PFSK-1 (cell line): ENCODE data around the gene ACAA2.

ENCODE experiments used
- FOXP2 ChIP-seq: optimal IDR thresholded peaks from 2 replicates; pipeline ENCODE3; 2011; ENCODE audit warnings: borderline replicate concordance, control low read depth, inconsistent platforms; ENCODE audit not compliant: insufficient read depth; ENCODE audit errors: extremely low read length, extremely low read depth
- POLR2AphosphoS5 ChIP-seq: IDR thresholded peaks from 2 replicates; pipeline ENCODE4 v1.6.1; 2012; ENCODE audit warnings: low read depth, mild to moderate bottlenecking, control low read depth, low read length, moderate library complexity
- SIN3A ChIP-seq: IDR thresholded peaks from 2 replicates; pipeline ENCODE4 v1.6.1; 2012; ENCODE audit warnings: mild to moderate bottlenecking, low read length, moderate library complexity, borderline replicate concordance; ENCODE audit not compliant: insufficient read depth
- TAF1 ChIP-seq: IDR thresholded peaks from 2 replicates; pipeline ENCODE4 v1.6.1; 2012; ENCODE audit warnings: low read length, control low read depth, borderline replicate concordance; ENCODE audit not compliant: insufficient read depth
- TF ChIP-seq, protein P1 (sequence below), 2 experiments: IDR thresholded peaks; 2 replicates each; pipeline versions ENCODE4 v1.6.1 to v1.8.0; 2011 to 2012; ENCODE audit warnings: low read depth in 2 of 2, low read length in 2 of 2, control low read depth in 1 of 2, inconsistent platforms in 1 of 2, mild to moderate bottlenecking in 1 of 2, moderate library complexity in 1 of 2; ENCODE audit not compliant: insufficient read depth in 1 of 2

Gene ACAA2

DNA sequence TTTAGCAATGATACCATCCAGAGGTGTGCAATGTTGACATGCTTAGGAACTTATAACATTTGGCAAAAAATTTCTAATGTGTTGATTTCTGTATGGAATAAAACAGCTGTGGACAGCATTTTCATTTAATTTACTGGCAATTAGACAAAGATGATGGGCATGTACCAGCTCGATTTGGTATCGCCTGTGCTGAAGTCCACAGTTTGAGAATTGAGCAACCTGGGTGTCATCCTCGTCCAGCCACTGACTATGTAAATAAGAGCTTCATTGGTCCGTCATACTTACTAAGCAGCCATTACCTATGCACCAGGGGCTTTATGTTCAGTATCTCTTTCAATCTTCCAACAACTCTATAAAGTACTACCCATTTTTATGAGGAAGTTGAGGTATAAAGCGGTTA is 24.6 kb upstream of the ACAA2 start:
- TF ChIP-seq POLR2AphosphoS5 (no peak), SIN3A (no peak), FOXP2 (no peak), TAF1 (no peak)
- TF ChIP-seq, protein P1, sequence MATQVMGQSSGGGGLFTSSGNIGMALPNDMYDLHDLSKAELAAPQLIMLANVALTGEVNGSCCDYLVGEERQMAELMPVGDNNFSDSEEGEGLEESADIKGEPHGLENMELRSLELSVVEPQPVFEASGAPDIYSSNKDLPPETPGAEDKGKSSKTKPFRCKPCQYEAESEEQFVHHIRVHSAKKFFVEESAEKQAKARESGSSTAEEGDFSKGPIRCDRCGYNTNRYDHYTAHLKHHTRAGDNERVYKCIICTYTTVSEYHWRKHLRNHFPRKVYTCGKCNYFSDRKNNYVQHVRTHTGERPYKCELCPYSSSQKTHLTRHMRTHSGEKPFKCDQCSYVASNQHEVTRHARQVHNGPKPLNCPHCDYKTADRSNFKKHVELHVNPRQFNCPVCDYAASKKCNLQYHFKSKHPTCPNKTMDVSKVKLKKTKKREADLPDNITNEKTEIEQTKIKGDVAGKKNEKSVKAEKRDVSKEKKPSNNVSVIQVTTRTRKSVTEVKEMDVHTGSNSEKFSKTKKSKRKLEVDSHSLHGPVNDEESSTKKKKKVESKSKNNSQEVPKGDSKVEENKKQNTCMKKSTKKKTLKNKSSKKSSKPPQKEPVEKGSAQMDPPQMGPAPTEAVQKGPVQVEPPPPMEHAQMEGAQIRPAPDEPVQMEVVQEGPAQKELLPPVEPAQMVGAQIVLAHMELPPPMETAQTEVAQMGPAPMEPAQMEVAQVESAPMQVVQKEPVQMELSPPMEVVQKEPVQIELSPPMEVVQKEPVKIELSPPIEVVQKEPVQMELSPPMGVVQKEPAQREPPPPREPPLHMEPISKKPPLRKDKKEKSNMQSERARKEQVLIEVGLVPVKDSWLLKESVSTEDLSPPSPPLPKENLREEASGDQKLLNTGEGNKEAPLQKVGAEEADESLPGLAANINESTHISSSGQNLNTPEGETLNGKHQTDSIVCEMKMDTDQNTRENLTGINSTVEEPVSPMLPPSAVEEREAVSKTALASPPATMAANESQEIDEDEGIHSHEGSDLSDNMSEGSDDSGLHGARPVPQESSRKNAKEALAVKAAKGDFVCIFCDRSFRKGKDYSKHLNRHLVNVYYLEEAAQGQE (IDR thresholded peaks at IDR 0.05; ENCODE audit: insufficient read depth in 1 of 2, low read depth in 2 of 2, low read length in 2 of 2) = no peak

DNA sequence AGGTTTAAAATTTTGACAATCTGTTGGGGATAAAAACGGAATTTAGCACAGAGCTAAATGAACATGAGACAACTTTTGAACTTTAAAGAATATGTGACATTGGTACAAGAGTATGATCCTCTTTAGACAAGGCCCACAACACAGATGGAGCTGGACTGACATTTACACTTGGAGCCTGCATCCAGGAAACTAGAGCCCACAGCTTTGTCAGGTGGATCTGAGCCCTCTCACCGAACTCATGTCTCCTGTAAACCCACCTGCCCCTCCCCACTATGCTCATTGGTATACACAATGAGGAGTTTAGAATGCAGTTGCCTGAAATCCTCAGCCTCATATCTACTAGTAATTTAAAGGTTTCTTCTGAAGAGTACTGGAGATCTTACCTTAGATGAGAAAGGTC is 22.1 kb upstream of the ACAA2 start:
- TF ChIP-seq, protein P1 (IDR thresholded peaks at IDR 0.05; ENCODE audit: insufficient read depth in 1 of 2, low read depth in 2 of 2, low read length in 2 of 2) = no peak
- TF ChIP-seq TAF1 (no peak), SIN3A (no peak), POLR2AphosphoS5 (no peak), FOXP2 (no peak)

DNA sequence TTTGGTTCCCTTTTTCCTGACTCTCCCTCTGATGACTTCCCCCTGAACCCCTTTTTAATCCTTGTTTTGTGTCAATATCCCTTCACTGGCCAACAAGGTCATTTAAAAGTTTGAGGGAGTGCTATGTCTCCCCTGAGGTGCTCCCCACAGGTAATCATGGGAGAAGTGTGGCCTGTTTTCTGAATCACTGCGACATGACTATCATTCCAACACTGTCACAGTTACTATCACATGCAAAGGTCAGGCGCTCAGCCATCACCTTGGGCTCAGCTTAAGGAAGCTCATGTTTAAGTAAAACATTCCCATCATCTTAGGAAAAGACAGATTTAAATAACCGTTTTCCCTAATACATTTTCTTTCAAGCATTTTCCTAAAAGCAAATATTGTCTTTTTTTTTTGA is 20.9 kb upstream of the ACAA2 start:
- TF ChIP-seq POLR2AphosphoS5 = no peak
- no peak for TF ChIP-seq TAF1
- TF ChIP-seq, protein P1 (IDR thresholded peaks at IDR 0.05; ENCODE audit: insufficient read depth in 1 of 2, low read depth in 2 of 2, low read length in 2 of 2) = no peak
- no peak for TF ChIP-seq SIN3A
- TF ChIP-seq FOXP2 = no peak

DNA sequence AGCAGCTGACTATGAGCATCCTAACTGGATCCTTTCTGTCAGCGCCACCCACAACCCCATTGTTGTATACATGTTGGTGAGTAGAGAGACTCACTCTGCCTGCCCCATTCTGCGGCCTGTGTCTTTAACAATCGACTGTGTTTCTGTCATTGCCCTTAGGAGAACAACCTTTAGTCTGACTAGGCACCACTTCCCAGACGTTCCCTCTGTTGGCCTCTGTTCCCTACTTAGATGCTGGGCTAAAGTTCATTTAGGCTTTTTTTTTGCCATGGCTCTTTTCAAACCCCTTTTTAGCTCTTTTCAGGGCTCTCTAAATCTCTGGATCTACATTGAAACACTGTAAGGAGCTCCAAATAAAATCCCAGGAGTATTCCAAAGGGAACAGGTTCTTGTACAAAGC is 20.5 kb upstream of the ACAA2 start:
- TF ChIP-seq FOXP2 (no peak), POLR2AphosphoS5 (no peak), SIN3A (no peak)

DNA sequence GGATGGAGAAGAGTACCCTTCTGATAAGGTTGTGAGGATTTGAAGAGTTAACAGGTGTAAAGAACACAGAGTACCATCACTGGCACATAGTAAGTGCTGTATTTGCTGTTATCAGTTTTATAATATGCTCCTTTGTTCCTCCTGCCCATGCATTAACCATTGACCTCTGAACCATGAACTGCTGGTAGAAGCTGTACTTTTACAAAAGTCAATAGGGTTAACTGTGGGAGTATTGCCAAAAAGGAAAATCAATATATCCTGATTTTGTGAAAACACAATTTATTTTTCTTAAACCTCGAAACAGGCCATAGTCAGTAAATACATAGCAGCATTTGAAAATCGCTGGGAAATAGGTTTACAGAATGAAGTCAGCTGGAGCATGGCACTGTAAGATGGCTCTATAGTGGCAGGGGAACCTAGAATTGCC is 18.9 kb upstream of the ACAA2 start:
- TF ChIP-seq FOXP2 (no peak), POLR2AphosphoS5 (no peak), SIN3A (no peak)

DNA sequence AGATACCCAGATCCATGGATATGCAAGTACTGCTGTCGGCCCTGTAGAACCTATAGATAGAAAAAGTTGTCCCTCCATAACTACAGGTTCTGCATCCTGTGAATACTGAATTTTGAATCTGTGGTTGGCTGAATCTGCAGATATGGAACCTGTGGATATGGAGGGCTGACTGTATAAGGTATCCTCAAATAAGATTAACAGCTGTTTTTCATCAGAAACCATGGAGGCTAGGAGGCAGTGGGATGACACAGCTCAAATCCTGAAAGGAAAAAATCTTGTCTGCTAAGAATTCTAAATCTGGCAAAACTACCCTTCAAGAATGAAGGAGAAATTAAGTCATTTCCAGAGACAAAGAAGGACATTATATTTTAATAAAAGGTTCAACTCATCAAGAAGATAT is 14.7 kb upstream of the ACAA2 start:
- TF ChIP-seq POLR2AphosphoS5 (no peak), FOXP2 (no peak), TAF1 (no peak)
- TF ChIP-seq, protein P1 (IDR thresholded peaks at IDR 0.05; ENCODE audit: insufficient read depth in 1 of 2, low read depth in 2 of 2, low read length in 2 of 2) = no peak
